ENCODE data around the gene MTCL1.

DNA sequence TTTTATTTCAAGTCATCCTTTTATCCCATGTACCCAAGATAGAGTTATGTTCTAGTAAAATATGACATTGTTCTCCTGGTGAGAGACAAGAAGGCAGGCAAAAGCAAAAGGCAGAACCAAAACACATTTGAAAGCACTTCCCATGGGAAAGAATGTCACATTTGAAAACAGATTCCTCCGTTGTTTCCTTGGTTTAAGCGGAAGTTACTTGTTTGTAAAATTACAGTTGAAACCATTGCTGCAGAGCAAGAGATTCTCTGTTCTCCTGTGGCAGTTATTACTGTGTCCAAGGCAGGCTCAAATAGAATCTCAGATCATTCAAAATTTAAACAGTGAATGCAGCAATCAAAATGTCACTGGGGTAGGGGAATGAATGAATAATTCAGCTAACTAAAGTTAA lies 149.6 kb downstream of the MTCL1 start:
- TF ChIP-seq, protein P1, sequence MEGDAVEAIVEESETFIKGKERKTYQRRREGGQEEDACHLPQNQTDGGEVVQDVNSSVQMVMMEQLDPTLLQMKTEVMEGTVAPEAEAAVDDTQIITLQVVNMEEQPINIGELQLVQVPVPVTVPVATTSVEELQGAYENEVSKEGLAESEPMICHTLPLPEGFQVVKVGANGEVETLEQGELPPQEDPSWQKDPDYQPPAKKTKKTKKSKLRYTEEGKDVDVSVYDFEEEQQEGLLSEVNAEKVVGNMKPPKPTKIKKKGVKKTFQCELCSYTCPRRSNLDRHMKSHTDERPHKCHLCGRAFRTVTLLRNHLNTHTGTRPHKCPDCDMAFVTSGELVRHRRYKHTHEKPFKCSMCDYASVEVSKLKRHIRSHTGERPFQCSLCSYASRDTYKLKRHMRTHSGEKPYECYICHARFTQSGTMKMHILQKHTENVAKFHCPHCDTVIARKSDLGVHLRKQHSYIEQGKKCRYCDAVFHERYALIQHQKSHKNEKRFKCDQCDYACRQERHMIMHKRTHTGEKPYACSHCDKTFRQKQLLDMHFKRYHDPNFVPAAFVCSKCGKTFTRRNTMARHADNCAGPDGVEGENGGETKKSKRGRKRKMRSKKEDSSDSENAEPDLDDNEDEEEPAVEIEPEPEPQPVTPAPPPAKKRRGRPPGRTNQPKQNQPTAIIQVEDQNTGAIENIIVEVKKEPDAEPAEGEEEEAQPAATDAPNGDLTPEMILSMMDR (conservative IDR thresholded peaks at IDR 0.05), result no peak
- no peak for TF ChIP-seq ZFX (IDR thresholded peaks at IDR 0.05)
